GM11168 (cell line): ENCODE results near the gene NME7.
"Not testable (repeated sequence)": the region's sequence is repeated elsewhere in the genome, so short reads cannot be mapped to it uniquely, and the experiment has no call there.

Experiments
- in situ Hi-C: fragments of 300-500 bp; cut with MboI; formaldehyde crosslinking; loops from one replicate; pipeline ENCODE4 v1.12.0; 2022; ENCODE audit warnings: low sequenced_read_pairs; ENCODE audit not compliant: unreplicated experiment

NME7 gene

GRCh38 chr1:169133801-169134502 lies 233.6 kb downstream of the NME7 start:
- in situ Hi-C loops: no loop called here

- in situ Hi-C loops: no loop called here
Observed at GRCh38 chr1:169133228-169133576, 234.4 kb downstream of the NME7 start.

- in situ Hi-C loops: no loop called here
Observed at GRCh38 chr1:169132512-169133227, 234.9 kb downstream of the NME7 start.

- in situ Hi-C loops: no loop called here
Observed at GRCh38 chr1:169130683-169131082, 236.9 kb downstream of the NME7 start.

- in situ Hi-C loops: no loop called here
Observed at GRCh38 chr1:169129109-169129784, 238.3 kb downstream of the NME7 start.

GRCh38 chr1:169128562-169128961 lies 239.0 kb downstream of the NME7 start:
- in situ Hi-C loops: no loop called here

- in situ Hi-C loops: no loop called here
Observed at GRCh38 chr1:169127305-169127704, 240.3 kb downstream of the NME7 start.

GRCh38 chr1:169126335-169126734 lies 241.3 kb downstream of the NME7 start:
- in situ Hi-C loops: no loop called here

GRCh38 chr1:169125597-169125996 lies 242.0 kb downstream of the NME7 start:
- in situ Hi-C loops: not testable (repeated sequence)

- in situ Hi-C loops: no loop called here
Observed at GRCh38 chr1:169124459-169124858, 243.1 kb downstream of the NME7 start.

GRCh38 chr1:169122976-169123375 lies 244.6 kb downstream of the NME7 start:
- in situ Hi-C loops: no loop called here

- in situ Hi-C loops: no loop called here
Observed at GRCh38 chr1:169121146-169121923, 246.3 kb downstream of the NME7 start.

- in situ Hi-C loops: no loop called here
Observed at GRCh38 chr1:169120066-169120465, 247.5 kb downstream of the NME7 start.

GRCh38 chr1:169119405-169119804 lies 248.2 kb downstream of the NME7 start:
- in situ Hi-C loops: no loop called here

GRCh38 chr1:169118227-169118626 lies 249.4 kb downstream of the NME7 start:
- in situ Hi-C loops: no loop called here

GRCh38 chr1:169117599-169117998 lies 250.0 kb downstream of the NME7 start:
- in situ Hi-C loops: no loop called here

- in situ Hi-C loops: no loop called here
Observed at GRCh38 chr1:169117014-169117413, 250.6 kb downstream of the NME7 start.

- in situ Hi-C loops: no loop called here
Observed at GRCh38 chr1:169115891-169116585, 251.6 kb downstream of the NME7 start.

- in situ Hi-C loops: no loop called here
Observed at GRCh38 chr1:169113613-169114119, 253.9 kb downstream of the NME7 start.

- in situ Hi-C loops: no loop called here
Observed at GRCh38 chr1:169112241-169112640, 255.4 kb downstream of the NME7 start.
